CD4-positive, alpha-beta T cell (primary cell): ENCODE measurements around the gene OLA1. TPM values are rescaled to one million over a fixed set of nuclear protein-coding genes. Genes with fewer than 3 reads are reported as not detected.

ENCODE experiments used
- ATAC-seq: fragments of 200-7000 bp; cut with Tn5 transposase; one replicate; pipeline ENCODE4 v1.10.0; 2022; ENCODE audit warnings: mild to moderate bottlenecking; ENCODE audit not compliant: poor library complexity
- CTCF ChIA-PET: fragments of 350-600 bp; sonication (Branson Sonifier 250); formaldehyde crosslinking; loops from one replicate; lab custom pipeline; 2021; ENCODE audit warnings: antibody characterized with exemption, inconsistent platforms; lab: Charles Lee
- POLR2A ChIA-PET: fragments of 350-600 bp; sonication (Branson Sonifier 250); formaldehyde crosslinking; loops from one replicate; lab custom pipeline; 2021; ENCODE audit warnings: antibody characterized with exemption, inconsistent platforms; lab: Charles Lee
- DNase-seq, 14 experiments: peaks; one replicate each; pipeline ENCODE4 v3.0.0-alpha.2; 2013 to 2020; ENCODE audit warnings: mixed read lengths in 2 of 14
- H3K27ac ChIP-seq, 2 donors: one replicate each; pipeline versions ENCODE4 v1.5.1 to v1.7.0; 2013; ENCODE audit warnings: low read length in 2 of 2, low read depth in 1 of 2, mild to moderate bottlenecking in 1 of 2
- H3K27me3 ChIP-seq, 2 experiments: 1 replicate in 1 of 2; 2 replicates in 1 of 2; pipeline versions ENCODE4 v1.6.1 to v1.7.0; 2013; ENCODE audit warnings: low read length in 2 of 2, control low read depth in 1 of 2, mild to moderate bottlenecking in 1 of 2, moderate library complexity in 1 of 2; ENCODE audit not compliant: insufficient read depth in 2 of 2, control insufficient read depth in 1 of 2
- H3K36me3 ChIP-seq: one replicate; pipeline ENCODE4 v1.6.1; 2013; ENCODE audit warnings: low read length, control low read depth; ENCODE audit not compliant: insufficient read depth
- H3K4me1 ChIP-seq: one replicate; pipeline ENCODE4 v1.6.1; 2013; ENCODE audit warnings: low read length, control low read depth; ENCODE audit not compliant: insufficient read depth
- H3K4me3 ChIP-seq: one replicate; pipeline ENCODE4 v1.5.1; 2013; ENCODE audit warnings: mild to moderate bottlenecking, low read length, moderate library complexity
- H3K9me3 ChIP-seq, 2 experiments: 1 replicate in 1 of 2; 2 replicates in 1 of 2; pipeline versions ENCODE4 v1.6.1 to v1.7.0; 2013; ENCODE audit warnings: low read length in 2 of 2, mild to moderate bottlenecking in 2 of 2, control low read depth in 1 of 2, moderate library complexity in 1 of 2; ENCODE audit not compliant: control insufficient read depth in 1 of 2, insufficient read depth in 1 of 2
- H3K27ac Mint-ChIP-seq: one replicate; pipeline ENCODE4 v1.8.0; 2020; ENCODE audit warnings: mixed read lengths
- H3K27me3 Mint-ChIP-seq: one replicate; pipeline ENCODE4 v1.8.0; 2021; ENCODE audit warnings: mixed read lengths
- H3K36me3 Mint-ChIP-seq: one replicate; pipeline ENCODE4 v1.8.0; 2021; ENCODE audit warnings: low read depth, mixed read lengths
- H3K4me1 Mint-ChIP-seq: one replicate; pipeline ENCODE4 v1.8.0; 2021; ENCODE audit warnings: low read depth, mixed read lengths
- H3K4me3 Mint-ChIP-seq: one replicate; pipeline ENCODE4 v1.8.0; 2020; ENCODE audit warnings: mild to moderate bottlenecking, mixed read lengths
- H3K9me3 Mint-ChIP-seq: one replicate; pipeline ENCODE4 v1.8.0; 2020; ENCODE audit warnings: mixed read lengths
- intact Hi-C, 2 experiments: fragments of 100-400 bp; cut with DNase I in 1 of 2; cut with micrococcal nuclease in 1 of 2; formaldehyde crosslinking; loops; one replicate each; pipeline versions ENCODE4 v1.15.1 to v1.9.0; 2023 to 2025; cut with DNase I, micrococcal nuclease
- total RNA-seq, 174 experiments: library from RNA in 2 of 174; stranded (reverse) in 2 of 174; gene quantifications; one replicate each; pipeline ENCODE4 v1.2.3 and lab custom pipeline; 2021 to 2026
- TF ChIP-seq, protein P1 (sequence below): fragments of 200-600 bp; IDR thresholded peaks from one replicate; pipeline ENCODE4 v1.8.0; 2022; ENCODE audit warnings: antibody characterized with exemption, mild to moderate bottlenecking

The OLA1 gene
- total RNA-seq, 2 experiments from 2014 or later = 38.1 to 40.5 TPM

DNA sequence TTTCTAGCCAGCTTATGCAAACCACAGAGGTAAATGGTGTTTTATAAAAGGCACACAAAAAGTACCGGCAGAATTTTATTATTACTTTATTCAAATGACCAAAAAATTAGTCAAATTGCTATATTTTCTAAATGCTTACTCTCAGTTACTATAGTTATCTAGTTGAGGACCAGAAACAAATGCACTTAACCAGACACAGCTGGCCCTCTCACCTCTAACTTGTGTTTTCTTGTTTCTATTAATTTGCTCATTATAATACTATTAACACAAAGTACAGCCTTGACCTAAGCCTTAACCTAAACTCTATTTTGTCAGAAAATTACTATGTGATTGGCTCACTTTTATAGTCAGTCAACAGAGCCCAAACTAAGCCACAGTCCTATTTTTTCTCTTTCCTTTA lies 26.2 kb downstream of the OLA1 start:
- TF ChIP-seq, protein P1, sequence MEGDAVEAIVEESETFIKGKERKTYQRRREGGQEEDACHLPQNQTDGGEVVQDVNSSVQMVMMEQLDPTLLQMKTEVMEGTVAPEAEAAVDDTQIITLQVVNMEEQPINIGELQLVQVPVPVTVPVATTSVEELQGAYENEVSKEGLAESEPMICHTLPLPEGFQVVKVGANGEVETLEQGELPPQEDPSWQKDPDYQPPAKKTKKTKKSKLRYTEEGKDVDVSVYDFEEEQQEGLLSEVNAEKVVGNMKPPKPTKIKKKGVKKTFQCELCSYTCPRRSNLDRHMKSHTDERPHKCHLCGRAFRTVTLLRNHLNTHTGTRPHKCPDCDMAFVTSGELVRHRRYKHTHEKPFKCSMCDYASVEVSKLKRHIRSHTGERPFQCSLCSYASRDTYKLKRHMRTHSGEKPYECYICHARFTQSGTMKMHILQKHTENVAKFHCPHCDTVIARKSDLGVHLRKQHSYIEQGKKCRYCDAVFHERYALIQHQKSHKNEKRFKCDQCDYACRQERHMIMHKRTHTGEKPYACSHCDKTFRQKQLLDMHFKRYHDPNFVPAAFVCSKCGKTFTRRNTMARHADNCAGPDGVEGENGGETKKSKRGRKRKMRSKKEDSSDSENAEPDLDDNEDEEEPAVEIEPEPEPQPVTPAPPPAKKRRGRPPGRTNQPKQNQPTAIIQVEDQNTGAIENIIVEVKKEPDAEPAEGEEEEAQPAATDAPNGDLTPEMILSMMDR = no peak
- Histone ChIP-seq H3K9me3 (no peaks in the 10 kb centered on the region), H3K27ac (no peak overlapping the region), H3K4me3 (no peak overlapping the region), H3K36me3 (peaks cover 17% of the 10 kb centered on the region), H3K4me1 (no peaks in the 10 kb centered on the region), H3K27me3 (no peaks in the 10 kb centered on the region)
- Mint-ChIP-seq H3K9me3 (no peaks in the 10 kb centered on the region), H3K36me3 (peaks cover 27% of the 10 kb centered on the region), H3K27ac (no peak overlapping the region), H3K4me1 (no peaks in the 10 kb centered on the region), H3K27me3 (no peaks in the 10 kb centered on the region), H3K4me3 (no peak overlapping the region)
- intact Hi-C loops = no loop called here
- ATAC-seq = no peak
- CTCF ChIA-PET = no interaction called here
- DNase-seq = no peak
- POLR2A ChIA-PET = no interaction called here

DNA sequence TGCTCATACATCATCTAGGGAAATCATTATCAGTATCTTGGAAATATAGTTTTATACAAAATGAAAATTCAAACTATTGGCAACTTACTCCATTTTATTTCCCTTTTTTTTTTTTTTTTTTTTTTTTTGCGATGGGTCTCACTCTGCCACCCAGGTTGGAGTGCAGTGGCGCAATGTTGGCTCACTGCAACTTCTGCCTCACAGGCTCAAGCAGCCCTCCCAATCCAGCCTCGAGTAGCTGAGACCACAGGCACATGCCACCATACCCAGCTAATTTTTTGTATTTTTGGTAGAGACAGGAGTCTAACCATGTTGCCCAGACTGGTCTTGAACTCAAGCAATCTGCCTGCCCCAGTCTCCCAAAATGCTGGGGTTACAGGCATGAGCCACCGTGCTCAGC lies 29.0 kb downstream of the OLA1 start:
- no peak for ATAC-seq
- Histone ChIP-seq H3K27me3 (no peaks in the 10 kb centered on the region), H3K4me3 (no peak overlapping the region), H3K27ac (no peak overlapping the region), H3K9me3 (no peaks in the 10 kb centered on the region), H3K36me3 (peaks cover 15% of the 10 kb centered on the region), H3K4me1 (no peaks in the 10 kb centered on the region)
- ChIA-PET CTCF (no interaction called here), POLR2A (no interaction called here)
- Mint-ChIP-seq H3K27me3 (no peaks in the 10 kb centered on the region), H3K36me3 (peaks cover 2% of the 10 kb centered on the region), H3K9me3 (no peaks in the 10 kb centered on the region), H3K4me1 (no peaks in the 10 kb centered on the region), H3K4me3 (no peak overlapping the region), H3K27ac (no peak overlapping the region)
- intact Hi-C loops = no loop called here
- TF ChIP-seq, protein P1 = no peak
- no peak for DNase-seq

DNA sequence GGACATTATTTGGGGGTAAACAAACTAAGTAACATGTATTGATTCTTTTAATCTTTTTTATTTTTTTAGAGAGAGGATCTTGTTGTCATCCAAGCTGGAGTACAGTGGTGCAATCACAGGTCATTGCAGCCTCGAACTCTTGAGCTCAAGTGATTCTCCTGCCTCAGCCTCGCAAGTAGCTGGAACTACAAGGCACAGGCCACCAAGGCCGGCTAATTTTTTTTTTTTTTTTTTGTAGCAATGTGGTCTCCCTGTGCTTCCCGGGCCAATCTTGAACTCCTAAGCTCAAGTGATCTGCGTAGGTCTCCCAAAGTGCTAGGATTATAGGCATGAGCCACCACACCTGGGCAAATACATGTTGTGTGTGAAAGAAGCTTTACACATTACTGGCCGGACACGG lies 29.6 kb downstream of the OLA1 start:
- TF ChIP-seq, protein P1 = no peak
- Mint-ChIP-seq H3K27ac (no peak overlapping the region), H3K9me3 (no peaks in the 10 kb centered on the region), H3K36me3 (no peaks in the 10 kb centered on the region), H3K4me3 (no peak overlapping the region), H3K4me1 (no peaks in the 10 kb centered on the region), H3K27me3 (no peaks in the 10 kb centered on the region)
- DNase-seq = no peak
- intact Hi-C loops = no loop called here
- Histone ChIP-seq H3K4me3 (no peak overlapping the region), H3K36me3 (peaks cover 13% of the 10 kb centered on the region), H3K9me3 (no peaks in the 10 kb centered on the region), H3K27me3 (no peaks in the 10 kb centered on the region), H3K4me1 (no peaks in the 10 kb centered on the region), H3K27ac (no peak overlapping the region)
- ChIA-PET CTCF (interaction anchor here (0.6 kb wide), 1 partner anchor 21 kb away, joined by 3 read pairs; no protein-coding TSS in a partner anchor), POLR2A (interaction anchor here (0.7 kb wide), 1 partner anchor 15 kb away, joined by 3 read pairs; no protein-coding TSS in a partner anchor)
- ATAC-seq = no peak
